Measurements from ENCODE around the gene PPIL1.

PPIL1 gene

GRCh38 chr6:36856277-36856676 is 18.3 kb downstream of the PPIL1 start:
- no peak for TF ChIP-seq CTCF (IDR thresholded peaks at IDR 0.05; ENCODE audit: low read depth, low read length)
- no peak for DNase-seq (ENCODE audit: low read depth in 2 of 2)
- H3K4me3 ChIP-seq (replicated peaks in 1 of 2; ENCODE audit: low read depth in 2 of 2, low read length in 2 of 2), result no peak overlapping the region

- no peak overlapping the region for H3K4me3 ChIP-seq (replicated peaks in 1 of 2; ENCODE audit: low read depth in 2 of 2, low read length in 2 of 2)
- no peak for DNase-seq (ENCODE audit: low read depth in 2 of 2)
- TF ChIP-seq CTCF (IDR thresholded peaks at IDR 0.05; ENCODE audit: low read depth, low read length), result no peak
Observed at GRCh38 chr6:36855750-36856149, 18.9 kb downstream of the PPIL1 start.

- peak; percentile 93 to 97 for DNase-seq (ENCODE audit: low read depth in 2 of 2)
- no peak for TF ChIP-seq CTCF (IDR thresholded peaks at IDR 0.05; ENCODE audit: low read depth, low read length)
- H3K4me3 ChIP-seq (replicated peaks in 1 of 2; ENCODE audit: low read depth in 2 of 2, low read length in 2 of 2), result no peak overlapping the region
Observed at GRCh38 chr6:36853325-36853724, 21.3 kb downstream of the PPIL1 start.

GRCh38 chr6:36852481-36853147 is 22.0 kb downstream of the PPIL1 start:
- peak; percentile 77 to 91 for DNase-seq (ENCODE audit: low read depth in 2 of 2)
- H3K4me3 ChIP-seq (replicated peaks in 1 of 2; ENCODE audit: low read depth in 2 of 2, low read length in 2 of 2), result no peak overlapping the region
- peak; percentile 16 for TF ChIP-seq CTCF (IDR thresholded peaks at IDR 0.05; ENCODE audit: low read depth, low read length)

- peak; percentile 31 to 65 for DNase-seq (ENCODE audit: low read depth in 2 of 2)
- no peak overlapping the region for H3K4me3 ChIP-seq (replicated peaks in 1 of 2; ENCODE audit: low read depth in 2 of 2, low read length in 2 of 2)
- no peak for TF ChIP-seq CTCF (IDR thresholded peaks at IDR 0.05; ENCODE audit: low read depth, low read length)
Observed at GRCh38 chr6:36851626-36852025, 23.0 kb downstream of the PPIL1 start.

- DNase-seq (ENCODE audit: low read depth in 2 of 2), result peak; percentile 91 to 92
Observed at GRCh38 chr6:36851149-36851614, 23.4 kb downstream of the PPIL1 start.

More at GRCh38 chr6:36851149-36851614, 23.4 kb downstream of the PPIL1 start:
- TF ChIP-seq CTCF (IDR thresholded peaks at IDR 0.05; ENCODE audit: low read depth, low read length), result peak; percentile 77
- no peak overlapping the region for H3K4me3 ChIP-seq (replicated peaks in 1 of 2; ENCODE audit: low read depth in 2 of 2, low read length in 2 of 2)

Measured in cardiac fibroblast (primary cell).